Stromal cell of bone marrow (primary cell): ENCODE measurements around the gene MCF2L.

Source experiments
- DNase-seq: peaks from one replicate; pipeline ENCODE4 v3.0.0-alpha.2; 2012; ENCODE audit warnings: low read depth

The MCF2L gene

DNA sequence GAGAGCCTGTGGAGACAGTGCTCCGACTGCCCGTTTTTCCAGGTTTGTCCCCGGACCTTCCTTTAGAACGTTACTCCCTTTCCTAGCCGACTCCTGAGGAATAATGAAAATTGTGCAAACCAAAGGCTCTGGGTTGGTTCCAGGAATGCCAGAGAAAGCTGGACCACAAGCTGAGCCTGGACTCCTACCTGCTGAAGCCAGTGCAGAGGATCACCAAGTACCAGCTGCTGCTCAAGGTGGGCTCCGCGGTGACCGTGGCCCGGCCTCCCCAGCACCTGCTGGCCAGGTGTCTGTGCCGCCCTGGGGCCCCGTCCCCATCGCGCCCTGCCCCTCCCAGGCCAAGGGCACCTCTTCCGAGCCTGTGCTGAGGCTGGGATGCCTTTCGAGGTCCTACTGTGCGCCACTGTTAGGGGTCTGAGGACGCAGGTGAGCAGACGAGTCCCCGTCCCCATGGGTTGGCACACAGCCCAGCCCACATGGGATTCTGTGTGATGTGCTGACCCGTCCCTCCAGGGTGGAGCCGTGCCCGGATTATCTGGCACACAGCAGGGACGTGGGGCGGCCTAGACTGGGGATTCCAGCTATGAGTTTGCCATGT lies 116.0 kb downstream of the MCF2L start:
- no peak for DNase-seq

DNA sequence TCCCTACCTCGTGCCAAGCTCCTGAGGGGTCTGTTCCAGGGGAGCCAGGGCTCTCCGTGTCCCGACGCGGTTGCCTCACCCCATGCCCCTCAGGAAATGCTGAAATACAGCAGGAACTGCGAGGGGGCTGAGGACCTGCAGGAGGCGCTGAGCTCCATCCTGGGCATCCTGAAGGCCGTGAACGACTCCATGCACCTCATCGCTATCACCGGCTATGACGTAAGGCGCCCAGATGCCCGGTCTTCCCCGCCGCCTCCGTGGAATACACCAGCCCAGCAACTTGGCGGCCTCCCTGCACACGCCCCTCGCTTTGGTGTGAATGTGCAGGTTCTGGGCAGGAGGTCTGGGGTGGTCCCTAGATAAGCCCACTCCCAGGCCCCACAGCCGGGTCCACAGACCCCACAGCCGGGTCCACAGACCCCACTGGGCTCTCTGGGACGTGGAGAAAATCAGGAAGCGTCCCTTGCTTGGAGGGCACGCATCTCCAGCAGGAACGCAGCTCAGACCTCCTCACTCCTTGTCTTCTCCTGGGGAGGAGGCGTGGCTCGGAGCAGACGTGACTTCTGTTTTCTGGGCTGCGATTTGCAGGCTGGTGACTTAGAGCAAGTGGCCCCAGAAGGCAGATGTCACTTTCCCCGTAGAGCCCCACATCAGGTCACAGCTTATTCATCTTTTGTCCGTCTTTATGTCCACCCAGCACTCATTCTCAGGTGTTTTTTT lies 117.2 kb downstream of the MCF2L start:
- no peak for DNase-seq

DNA sequence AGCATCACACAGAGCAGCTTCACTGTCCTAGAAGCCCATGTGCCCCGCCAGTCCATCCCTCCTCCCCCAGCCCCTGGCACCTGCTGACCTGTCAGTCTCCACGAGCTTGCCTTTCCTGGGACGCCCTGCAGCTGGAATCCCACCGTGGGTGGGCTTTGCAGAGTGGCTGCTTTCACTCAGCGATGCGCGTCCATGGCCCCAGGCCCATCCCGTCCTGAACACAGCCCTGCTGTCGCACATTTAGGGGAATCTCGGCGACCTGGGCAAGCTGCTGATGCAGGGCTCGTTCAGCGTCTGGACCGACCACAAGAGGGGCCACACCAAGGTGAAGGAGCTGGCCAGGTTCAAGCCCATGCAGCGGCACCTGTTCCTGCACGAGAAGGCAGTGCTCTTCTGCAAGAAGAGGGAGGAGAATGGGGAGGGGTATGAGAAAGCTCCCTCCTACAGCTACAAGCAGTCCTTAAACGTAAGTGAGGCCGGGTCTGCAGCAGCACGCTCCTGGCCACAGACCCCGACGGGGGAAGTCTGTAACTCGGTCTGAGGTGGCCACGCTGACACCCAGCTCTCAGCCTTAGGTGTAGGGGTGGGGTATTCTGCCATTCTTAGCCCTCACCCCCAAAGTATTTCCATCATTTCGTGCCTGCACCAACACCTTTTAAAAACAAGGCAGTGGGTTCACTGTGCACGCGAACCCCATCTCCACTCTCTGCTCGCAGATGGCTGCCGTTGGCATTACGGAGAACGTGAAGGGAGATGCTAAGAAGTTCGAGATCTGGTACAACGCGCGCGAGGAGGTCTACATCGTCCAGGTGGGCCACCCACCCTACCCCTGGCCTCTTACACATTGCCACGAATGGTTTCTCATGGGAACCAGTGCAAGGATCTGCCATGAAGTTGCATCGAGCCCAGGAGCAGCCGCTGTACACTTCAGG lies 118.2 kb downstream of the MCF2L start:
- no peak for DNase-seq

DNA sequence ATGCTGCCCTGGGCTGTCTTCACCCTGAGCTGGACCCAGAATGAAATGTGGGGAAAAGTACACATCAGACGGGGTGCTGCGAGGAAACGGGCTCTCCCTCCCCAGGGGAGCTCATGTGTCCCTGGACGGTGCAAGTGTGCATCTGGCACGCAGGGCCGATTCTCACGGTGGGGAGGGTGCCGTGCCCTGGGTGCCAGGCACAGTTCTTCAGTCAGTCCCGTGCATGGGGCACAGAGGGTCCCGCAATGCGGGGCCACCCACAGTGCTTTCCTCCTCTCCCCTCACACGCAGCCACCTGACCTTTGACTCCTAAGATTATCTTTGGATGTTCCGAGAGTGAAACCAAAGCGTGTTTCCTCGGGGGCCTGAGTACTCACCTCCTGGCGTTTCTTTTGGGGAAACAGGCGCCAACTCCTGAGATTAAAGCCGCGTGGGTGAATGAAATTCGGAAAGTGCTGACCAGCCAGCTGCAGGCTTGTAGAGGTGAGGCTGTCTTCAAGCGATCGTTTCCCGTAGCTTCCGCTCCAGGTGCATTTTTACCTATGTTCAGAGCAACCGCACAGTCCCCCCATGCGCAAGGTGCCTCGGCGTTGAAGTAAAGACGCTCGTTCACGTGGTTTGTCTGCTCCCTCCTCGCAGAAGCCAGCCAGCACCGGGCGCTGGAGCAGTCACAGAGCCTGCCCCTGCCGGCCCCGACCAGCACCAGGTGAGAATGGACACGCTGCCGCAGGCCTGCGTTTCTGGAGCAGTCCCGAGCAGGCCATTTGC lies 119.1 kb downstream of the MCF2L start:
- no peak for DNase-seq

DNA sequence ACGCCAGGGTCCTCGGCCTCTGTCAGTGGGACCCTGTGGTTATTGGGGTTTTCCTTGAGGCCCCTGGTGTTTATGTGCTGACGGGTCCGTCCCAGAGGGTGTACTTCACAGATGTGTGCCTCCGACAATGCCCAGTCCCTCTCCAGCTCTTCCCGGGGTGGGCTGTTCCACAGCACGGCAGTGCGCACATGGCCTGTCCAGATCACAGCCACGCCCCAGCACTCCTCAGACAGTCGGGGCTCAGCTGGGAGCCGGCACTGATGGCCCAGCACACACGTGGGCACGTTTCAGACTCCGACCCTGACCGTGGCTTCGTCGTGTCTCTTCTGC lies 119.6 kb downstream of the MCF2L start:
- DNase-seq, result no peak

DNA sequence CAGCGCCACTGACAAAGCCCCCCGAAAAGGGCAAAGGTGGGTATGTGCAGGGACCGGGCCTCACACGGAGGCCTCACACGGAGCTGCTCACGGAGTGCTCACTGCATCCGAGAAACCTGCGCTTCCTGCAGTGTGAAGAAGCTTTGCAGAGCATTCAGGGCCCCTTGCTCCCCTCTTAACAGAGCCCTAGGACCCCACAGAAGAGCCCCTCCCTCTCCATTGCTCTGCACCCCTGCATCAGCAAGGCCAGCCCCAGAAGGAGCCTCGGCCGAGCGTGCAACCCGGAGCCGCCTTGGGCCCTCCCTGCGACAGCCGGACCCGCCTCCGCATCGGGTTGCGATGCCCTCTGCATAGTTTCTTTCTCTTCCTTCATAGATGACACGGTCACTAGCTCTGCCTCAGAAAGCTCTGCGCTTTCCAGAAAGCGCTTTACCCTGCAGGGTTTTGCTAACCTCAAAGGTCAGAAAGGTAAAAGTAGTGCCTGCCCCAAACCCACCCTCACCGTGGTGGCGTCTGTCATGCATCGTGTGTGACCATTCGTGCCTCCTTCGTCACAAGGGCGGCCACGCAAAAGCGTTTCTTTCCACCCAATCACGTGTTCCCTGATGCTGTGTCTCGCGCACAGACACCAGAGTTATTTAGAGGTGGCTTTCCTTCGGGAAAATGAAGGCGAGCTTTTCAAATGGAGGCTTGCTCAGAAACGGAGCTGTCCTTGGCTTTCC lies 120.8 kb downstream of the MCF2L start:
- DNase-seq, result no peak

DNA sequence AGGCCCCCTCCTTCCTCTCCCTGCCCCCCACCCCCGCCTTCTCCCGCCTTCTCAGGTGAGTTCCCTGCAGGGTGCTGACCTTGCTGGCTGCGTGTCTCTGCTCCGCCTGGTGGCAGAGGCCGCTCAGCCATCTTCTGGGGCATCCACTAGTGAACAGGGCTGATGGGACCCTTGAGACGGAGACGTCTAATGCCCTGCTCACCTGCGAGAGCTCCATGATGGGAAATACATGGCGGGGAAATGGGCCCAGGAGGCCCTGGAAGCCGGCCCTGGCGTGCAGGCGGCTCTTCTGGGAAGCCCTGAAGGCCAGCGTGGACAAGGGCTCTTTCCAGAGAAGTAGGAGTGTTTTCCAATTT lies 121.4 kb downstream of the MCF2L start:
- DNase-seq, result no peak

DNA sequence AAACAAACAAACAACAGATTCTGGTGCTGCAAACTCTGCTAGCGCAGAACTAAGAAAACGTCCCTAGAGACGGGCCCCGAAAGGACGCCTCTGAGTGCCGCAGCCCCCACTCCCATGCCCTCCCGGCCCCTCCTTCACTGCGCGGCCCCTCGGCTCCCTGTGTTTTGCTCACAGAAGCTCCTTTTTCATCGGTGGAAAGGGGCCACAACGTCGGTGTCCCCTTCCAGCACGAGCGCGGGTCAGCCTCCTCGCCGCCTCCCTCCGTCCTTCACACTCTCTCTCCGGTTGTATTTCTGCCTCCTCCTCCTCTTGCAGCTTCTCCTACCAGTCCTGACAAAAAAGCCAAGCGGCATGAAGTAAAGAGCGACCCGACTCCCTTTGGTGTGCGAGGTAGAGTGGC lies 121.8 kb downstream of the MCF2L start:
- DNase-seq, result no peak

DNA sequence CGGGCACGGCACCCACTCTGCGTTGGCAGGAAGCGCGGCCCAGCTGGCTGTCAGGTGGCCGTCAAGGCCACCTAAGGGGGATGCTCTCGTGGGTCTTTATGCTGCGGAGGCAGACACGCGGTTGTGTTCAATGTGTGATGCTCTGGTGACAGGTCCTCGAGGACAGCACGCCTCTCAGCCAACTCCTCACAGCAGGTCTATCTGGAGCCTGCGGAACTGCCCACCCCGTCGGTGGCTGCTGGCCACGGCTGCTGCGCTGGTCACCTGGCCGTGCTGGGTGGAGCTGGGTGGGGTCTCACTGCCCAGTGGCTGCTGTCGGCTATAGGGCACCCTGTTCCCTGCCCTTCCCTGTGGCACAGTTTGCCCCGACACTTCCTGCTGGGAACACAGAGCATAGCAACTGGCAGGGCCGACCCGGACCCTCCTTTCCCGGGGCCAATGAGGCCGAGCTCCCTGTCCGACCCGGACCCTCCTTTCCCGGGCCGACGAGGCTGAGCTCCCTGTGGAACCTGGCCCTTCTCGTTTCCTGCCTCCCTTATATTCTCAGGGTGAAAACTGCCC lies 122.3 kb downstream of the MCF2L start:
- DNase-seq, result no peak

DNA sequence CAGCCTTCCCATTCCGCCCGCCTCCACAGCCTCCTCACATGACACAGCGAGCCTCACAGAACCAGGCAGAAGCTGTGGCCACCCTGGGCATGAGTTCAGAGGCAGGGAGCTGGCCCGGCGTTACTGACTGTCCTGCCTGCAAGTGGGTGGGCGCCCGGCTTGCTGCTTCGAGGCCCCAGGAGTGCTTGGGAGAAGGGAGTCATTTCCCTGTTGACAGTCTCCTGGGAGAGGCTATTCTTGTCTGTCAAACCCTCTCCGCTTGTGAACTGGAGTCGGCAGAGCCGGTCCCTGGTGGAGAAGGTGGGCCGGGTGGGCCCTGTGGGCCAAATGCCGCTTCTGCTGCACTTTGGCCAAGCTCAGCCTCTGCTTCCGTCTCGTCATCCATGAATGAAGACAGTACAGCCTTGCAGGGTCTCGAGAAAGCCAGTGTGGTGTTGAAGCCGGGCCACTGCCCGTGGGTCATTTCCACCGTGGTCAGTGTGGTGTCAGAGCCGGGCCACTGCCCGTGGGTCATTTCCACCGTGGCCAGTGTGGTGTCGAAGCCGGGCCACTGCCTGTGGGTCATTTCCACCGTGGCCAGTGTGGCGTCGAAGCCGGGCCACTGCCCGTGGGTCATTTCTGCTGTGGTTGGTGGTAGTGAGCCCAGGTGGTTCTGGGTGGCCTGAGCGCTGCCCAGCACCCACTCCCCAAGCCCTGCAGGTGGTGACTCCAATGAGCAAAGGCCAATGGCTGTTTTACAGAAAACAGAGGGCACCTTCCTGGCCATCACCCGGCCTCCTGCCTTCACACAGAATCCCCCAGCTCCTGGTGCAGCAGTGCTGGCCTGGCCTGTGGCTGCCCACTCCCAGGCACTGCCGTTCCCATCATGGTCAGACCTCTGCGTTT lies 123.1 kb downstream of the MCF2L start:
- DNase-seq, result no peak

DNA sequence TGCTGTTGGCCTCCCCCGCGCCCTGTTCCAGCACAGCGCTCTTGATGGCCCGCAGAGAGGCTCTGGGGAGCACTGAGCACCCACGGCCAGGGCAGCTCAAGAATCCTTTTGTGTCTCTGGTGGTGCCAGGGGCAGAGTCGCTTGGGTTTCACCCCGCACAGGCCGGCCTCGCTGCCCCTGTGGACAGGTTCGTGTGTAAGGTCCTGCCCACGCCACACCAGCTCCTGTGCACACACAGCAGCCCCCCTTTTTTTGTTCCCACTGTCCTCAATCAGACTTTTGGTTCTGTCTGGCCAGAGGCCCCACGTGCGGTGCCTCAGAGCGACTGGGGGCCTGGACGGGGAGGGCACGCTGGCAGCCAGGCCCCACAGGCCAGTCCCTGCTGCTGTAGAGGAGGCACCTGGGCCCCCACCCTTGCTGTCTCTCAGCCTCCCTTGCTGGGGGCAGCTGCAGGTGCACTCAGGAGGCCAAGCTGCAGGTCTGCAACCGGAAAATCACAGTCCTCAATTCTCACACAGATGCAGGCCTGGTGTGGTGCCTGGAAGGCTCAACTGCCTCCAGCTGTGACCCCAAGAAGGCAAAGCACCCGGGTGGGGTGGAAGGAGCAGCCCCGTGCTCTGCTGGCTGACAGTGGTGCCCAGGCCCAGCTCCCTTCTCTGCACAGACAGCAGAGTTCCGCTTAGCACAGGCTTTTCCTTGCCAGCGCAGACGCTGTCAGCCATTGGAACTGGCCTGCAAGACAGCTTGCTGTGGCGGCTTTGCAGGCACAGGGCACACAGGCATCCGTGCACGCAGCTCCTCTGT lies 124.0 kb downstream of the MCF2L start:
- DNase-seq, result no peak

DNA sequence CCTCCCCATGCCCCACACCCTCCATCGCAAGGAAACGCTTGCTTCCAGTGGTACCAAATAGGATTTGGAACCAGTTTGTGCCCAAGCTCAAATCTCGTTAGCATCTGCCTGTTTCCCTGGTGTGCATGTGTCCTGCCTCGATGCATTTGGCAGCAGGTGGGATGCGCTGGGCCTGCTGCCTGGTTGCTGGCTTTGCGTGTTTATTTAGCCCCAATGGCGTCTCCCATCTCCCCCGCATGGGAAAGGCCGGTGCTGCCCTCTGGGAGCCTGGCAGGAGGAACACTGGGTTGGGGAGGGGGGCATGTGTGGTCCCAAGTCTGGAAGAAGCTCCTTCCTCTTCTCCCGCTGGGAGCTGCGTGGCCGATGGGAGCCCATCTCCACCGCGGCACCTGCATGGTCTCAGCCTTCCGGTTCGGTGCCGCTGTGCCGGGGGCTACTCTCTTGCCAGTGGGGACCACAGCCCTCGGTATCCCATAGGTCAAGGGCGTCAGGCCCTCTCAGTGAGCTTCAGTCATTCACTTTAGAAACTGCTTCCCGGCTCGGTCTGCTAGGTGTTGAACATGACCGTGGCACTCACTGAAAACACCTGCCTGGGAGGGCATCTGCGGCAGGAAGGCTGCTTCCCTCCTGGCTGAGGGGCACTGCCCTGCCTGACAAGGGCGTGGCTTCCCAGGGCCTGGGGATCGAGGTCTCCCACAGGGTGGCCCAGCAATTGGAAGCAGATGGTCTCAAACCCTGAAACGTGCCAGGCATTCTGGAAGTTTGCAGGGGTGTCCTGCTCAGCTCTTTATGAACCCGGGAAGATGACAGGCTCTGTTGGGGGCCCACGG lies 124.8 kb downstream of the MCF2L start:
- DNase-seq, result no peak

DNA sequence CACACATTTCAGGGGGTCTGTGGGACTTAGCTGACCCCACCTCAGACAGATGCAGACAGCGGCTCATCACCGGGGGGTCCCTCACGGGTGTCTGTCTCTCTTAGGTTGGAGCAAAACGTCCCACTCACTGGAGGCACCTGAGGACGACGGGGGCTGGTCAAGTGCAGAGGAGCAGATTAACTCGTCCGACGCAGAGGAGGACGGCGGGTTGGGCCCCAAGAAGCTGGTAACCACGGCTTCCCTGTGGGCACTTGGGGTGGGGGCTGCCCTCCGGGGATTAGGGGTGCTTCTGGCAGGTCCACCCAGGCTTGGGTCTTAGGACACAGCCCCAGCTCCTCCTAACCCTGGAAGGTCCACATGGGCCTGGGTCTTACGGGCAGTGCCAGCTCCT lies 125.4 kb downstream of the MCF2L start:
- no peak for DNase-seq

DNA sequence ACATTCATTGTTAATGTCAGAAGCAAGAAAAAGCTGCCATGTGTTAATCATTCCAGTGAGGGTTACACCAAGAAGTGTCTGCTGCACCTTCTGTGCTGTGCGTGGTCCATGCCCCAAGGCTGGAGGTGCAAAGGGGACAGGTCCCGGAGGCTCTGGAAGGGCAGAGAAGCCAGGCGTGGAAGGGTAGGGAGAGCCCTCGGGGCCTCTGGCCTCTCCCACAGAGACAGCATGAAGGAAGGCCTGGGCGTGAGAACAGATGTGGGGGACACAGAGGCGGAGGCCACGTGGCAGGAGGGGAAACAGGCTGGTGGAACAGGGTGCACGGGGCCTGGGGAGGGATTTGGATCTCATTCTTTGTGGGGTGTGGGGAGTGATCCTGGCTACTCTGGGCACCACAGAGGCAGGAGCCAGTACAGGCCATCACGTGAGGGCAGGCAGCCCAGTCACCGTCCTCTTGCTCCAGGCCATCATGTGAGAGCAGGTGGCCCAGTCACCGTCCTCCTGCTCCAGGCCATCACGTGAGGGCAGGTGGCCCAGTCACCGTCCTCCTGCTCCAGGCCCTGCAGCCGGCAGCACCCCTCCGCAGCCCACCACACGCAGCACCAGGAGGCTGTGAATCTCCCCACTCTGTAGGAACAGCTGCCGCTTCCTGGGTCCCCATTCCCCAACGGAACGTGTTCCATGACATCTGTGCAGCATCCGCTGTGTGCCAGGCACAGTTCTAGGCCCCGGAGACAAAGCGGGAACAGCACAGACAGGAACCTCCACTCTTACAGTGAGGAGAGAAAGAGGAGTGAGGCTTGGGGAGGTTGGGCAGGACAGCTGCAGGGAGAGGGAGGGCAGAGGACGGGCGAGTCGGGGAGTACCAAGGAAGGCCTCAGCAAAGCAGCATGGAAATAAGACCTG lies 126.4 kb downstream of the MCF2L start:
- no peak for DNase-seq

DNA sequence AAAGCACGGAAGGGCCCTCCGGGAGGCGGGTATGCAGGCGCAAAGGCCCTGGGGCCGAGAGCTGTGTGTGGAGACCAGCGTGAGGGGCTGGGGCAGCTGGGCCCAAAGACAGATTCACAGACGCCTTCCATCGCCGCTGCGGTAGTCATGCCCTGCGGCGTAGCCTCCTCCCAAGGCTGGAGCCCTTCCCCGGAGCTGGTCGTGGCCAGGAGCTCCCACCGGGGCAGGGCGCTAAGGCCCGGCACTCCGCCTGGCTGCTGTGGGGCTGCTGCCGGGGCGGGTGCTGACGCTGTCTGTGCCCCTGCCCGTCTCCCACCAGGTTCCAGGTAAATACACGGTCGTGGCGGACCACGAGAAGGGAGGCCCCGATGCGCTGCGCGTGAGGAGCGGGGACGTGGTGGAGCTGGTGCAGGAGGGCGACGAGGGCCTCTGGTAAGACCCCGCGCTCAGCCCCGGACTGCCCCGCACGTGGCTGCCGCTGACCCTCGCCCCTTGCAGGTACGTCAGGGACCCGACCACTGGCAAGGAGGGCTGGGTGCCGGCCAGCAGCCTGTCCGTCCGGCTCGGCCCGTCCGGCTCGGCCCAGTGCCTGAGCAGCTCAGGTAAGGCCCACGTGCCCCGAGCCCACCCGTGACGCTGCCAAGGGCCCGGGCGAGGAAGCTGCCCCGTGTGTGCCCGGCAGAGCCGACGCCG lies 127.2 kb downstream of the MCF2L start:
- DNase-seq, result no peak

DNA sequence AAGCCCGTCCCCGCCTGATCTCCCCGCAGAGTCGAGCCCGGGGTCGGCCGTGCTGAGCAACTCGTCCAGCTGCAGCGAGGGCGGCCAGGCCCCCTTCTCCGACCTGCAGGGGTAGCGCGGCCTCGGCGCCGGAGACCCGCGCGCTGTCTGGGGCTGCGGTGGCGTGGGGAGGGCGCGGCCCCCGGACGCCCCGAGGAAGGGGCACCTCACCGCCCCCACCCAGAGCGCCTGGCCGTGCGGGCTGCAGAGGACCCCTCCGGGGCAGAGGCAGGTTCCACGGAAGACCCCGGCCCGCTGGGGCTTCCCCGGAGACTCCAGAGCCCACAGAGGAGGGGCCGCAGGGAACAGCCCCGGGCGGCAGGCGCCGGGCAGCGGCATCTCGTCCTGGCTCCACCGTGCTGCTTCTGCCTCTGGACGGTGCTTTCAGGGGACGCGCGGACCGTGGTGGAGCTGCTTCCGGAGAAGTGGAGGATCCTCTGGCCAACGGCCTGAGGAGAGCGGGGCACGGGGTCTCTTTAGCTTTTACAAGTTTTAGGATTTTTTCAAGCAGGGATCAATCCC lies 127.8 kb downstream of the MCF2L start:
- DNase-seq, result no peak

DNA sequence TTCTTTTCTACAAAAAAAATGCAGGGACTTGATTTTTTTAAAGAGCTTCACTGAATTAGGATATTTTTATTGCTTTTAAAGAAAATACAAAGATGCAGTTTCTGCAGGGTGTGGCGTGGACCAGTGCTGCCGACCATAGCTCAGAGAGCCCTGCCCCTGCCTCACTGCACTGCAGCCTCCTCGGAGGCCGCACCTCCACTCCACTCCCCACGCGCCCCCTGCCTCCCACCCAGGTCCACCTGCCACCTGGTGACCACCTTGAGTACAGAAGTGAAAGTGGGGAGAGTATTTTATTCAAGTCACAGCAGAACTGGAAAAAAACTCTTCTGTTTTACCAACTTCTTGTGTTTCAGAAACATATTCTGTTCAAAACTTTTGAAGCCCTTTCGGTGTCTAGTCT lies 128.6 kb downstream of the MCF2L start:
- no peak for DNase-seq
